ENCODE results near the gene CLDN8.

Gene CLDN8

GRCh38 chr21:30245061-30245460 lies 29.2 kb upstream of the CLDN8 start:
- no peak overlapping the region for H3K4me3 ChIP-seq (ENCODE audit: low read length)
- TF ChIP-seq CTCF (conservative IDR thresholded peaks at IDR 0.05; ENCODE audit: low read depth, low read length): no peak
- DNase-seq (ENCODE audit: low read depth): no peak

- DNase-seq (ENCODE audit: low read depth): no peak
- H3K4me3 ChIP-seq (ENCODE audit: low read length): no peak overlapping the region
- no peak for TF ChIP-seq CTCF (conservative IDR thresholded peaks at IDR 0.05; ENCODE audit: low read depth, low read length)
These were observed 27.8 kb upstream of the CLDN8 start for GRCh38 chr21:30243691-30244090.

- DNase-seq (ENCODE audit: low read depth): no peak
- no peak overlapping the region for H3K4me3 ChIP-seq (ENCODE audit: low read length)
- no peak for TF ChIP-seq CTCF (conservative IDR thresholded peaks at IDR 0.05; ENCODE audit: low read depth, low read length)
These were observed 24.8 kb upstream of the CLDN8 start for GRCh38 chr21:30240661-30241060.

GRCh38 chr21:30238168-30238567 lies 22.3 kb upstream of the CLDN8 start:
- TF ChIP-seq CTCF (conservative IDR thresholded peaks at IDR 0.05; ENCODE audit: low read depth, low read length): no peak
- no peak for DNase-seq (ENCODE audit: low read depth)
- no peak overlapping the region for H3K4me3 ChIP-seq (ENCODE audit: low read length)

GRCh38 chr21:30234643-30235042 lies 18.7 kb upstream of the CLDN8 start:
- no peak overlapping the region for H3K4me3 ChIP-seq (ENCODE audit: low read length)
- no peak for DNase-seq (ENCODE audit: low read depth)
- TF ChIP-seq CTCF (conservative IDR thresholded peaks at IDR 0.05; ENCODE audit: low read depth, low read length): no peak

GRCh38 chr21:30234050-30234449 lies 18.2 kb upstream of the CLDN8 start:
- TF ChIP-seq CTCF (conservative IDR thresholded peaks at IDR 0.05; ENCODE audit: low read depth, low read length): no peak
- DNase-seq (ENCODE audit: low read depth): no peak
- H3K4me3 ChIP-seq (ENCODE audit: low read length): no peak overlapping the region

- no peak for TF ChIP-seq CTCF (conservative IDR thresholded peaks at IDR 0.05; ENCODE audit: low read depth, low read length)
- DNase-seq (ENCODE audit: low read depth): no peak
- no peak overlapping the region for H3K4me3 ChIP-seq (ENCODE audit: low read length)
These were observed 17.5 kb upstream of the CLDN8 start for GRCh38 chr21:30233228-30234020.

Measured in retinal pigment epithelial cell (primary cell).